CD4-positive, alpha-beta T cell (primary cell): ENCODE measurements around the gene SNAPC4. TPM values are rescaled to one million over a fixed set of nuclear protein-coding genes. Genes with fewer than 3 reads are reported as not detected.

Experiments used
- ATAC-seq: fragments of 200-7000 bp; cut with Tn5 transposase; one replicate; pipeline ENCODE4 v1.10.0; 2022; ENCODE audit warnings: mild to moderate bottlenecking; ENCODE audit not compliant: poor library complexity
- CTCF ChIA-PET: fragments of 350-600 bp; sonication (Branson Sonifier 250); formaldehyde crosslinking; loops from one replicate; lab custom pipeline; 2021; ENCODE audit warnings: antibody characterized with exemption, inconsistent platforms; lab: Charles Lee
- POLR2A ChIA-PET: fragments of 350-600 bp; sonication (Branson Sonifier 250); formaldehyde crosslinking; loops from one replicate; lab custom pipeline; 2021; ENCODE audit warnings: antibody characterized with exemption, inconsistent platforms; lab: Charles Lee
- DNase-seq, 14 experiments: peaks; one replicate each; pipeline ENCODE4 v3.0.0-alpha.2; 2013 to 2020; ENCODE audit warnings: mixed read lengths in 2 of 14
- H3K27ac ChIP-seq, 2 donors: one replicate each; pipeline versions ENCODE4 v1.5.1 to v1.7.0; 2013; ENCODE audit warnings: low read length in 2 of 2, low read depth in 1 of 2, mild to moderate bottlenecking in 1 of 2
- H3K27me3 ChIP-seq, 2 experiments: 1 replicate in 1 of 2; 2 replicates in 1 of 2; pipeline versions ENCODE4 v1.6.1 to v1.7.0; 2013; ENCODE audit warnings: low read length in 2 of 2, control low read depth in 1 of 2, mild to moderate bottlenecking in 1 of 2, moderate library complexity in 1 of 2; ENCODE audit not compliant: insufficient read depth in 2 of 2, control insufficient read depth in 1 of 2
- H3K36me3 ChIP-seq: one replicate; pipeline ENCODE4 v1.6.1; 2013; ENCODE audit warnings: low read length, control low read depth; ENCODE audit not compliant: insufficient read depth
- H3K4me1 ChIP-seq: one replicate; pipeline ENCODE4 v1.6.1; 2013; ENCODE audit warnings: low read length, control low read depth; ENCODE audit not compliant: insufficient read depth
- H3K4me3 ChIP-seq: one replicate; pipeline ENCODE4 v1.5.1; 2013; ENCODE audit warnings: mild to moderate bottlenecking, low read length, moderate library complexity
- H3K9me3 ChIP-seq, 2 experiments: 1 replicate in 1 of 2; 2 replicates in 1 of 2; pipeline versions ENCODE4 v1.6.1 to v1.7.0; 2013; ENCODE audit warnings: low read length in 2 of 2, mild to moderate bottlenecking in 2 of 2, control low read depth in 1 of 2, moderate library complexity in 1 of 2; ENCODE audit not compliant: control insufficient read depth in 1 of 2, insufficient read depth in 1 of 2
- H3K27ac Mint-ChIP-seq: one replicate; pipeline ENCODE4 v1.8.0; 2020; ENCODE audit warnings: mixed read lengths
- H3K27me3 Mint-ChIP-seq: one replicate; pipeline ENCODE4 v1.8.0; 2021; ENCODE audit warnings: mixed read lengths
- H3K36me3 Mint-ChIP-seq: one replicate; pipeline ENCODE4 v1.8.0; 2021; ENCODE audit warnings: low read depth, mixed read lengths
- H3K4me1 Mint-ChIP-seq: one replicate; pipeline ENCODE4 v1.8.0; 2021; ENCODE audit warnings: low read depth, mixed read lengths
- H3K4me3 Mint-ChIP-seq: one replicate; pipeline ENCODE4 v1.8.0; 2020; ENCODE audit warnings: mild to moderate bottlenecking, mixed read lengths
- H3K9me3 Mint-ChIP-seq: one replicate; pipeline ENCODE4 v1.8.0; 2020; ENCODE audit warnings: mixed read lengths
- intact Hi-C, 2 experiments: fragments of 100-400 bp; cut with DNase I in 1 of 2; cut with micrococcal nuclease in 1 of 2; formaldehyde crosslinking; loops; one replicate each; pipeline versions ENCODE4 v1.15.1 to v1.9.0; 2023 to 2025; cut with DNase I, micrococcal nuclease
- total RNA-seq, 174 experiments: library from RNA in 2 of 174; stranded (reverse) in 2 of 174; gene quantifications; one replicate each; pipeline ENCODE4 v1.2.3 and lab custom pipeline; 2021 to 2026
- TF ChIP-seq, protein P1 (sequence below): fragments of 200-600 bp; IDR thresholded peaks from one replicate; pipeline ENCODE4 v1.8.0; 2022; ENCODE audit warnings: antibody characterized with exemption, mild to moderate bottlenecking

SNAPC4 gene
- total RNA-seq, 2 experiments from 2014 or later, result 7.7 to 8.0 TPM

DNA sequence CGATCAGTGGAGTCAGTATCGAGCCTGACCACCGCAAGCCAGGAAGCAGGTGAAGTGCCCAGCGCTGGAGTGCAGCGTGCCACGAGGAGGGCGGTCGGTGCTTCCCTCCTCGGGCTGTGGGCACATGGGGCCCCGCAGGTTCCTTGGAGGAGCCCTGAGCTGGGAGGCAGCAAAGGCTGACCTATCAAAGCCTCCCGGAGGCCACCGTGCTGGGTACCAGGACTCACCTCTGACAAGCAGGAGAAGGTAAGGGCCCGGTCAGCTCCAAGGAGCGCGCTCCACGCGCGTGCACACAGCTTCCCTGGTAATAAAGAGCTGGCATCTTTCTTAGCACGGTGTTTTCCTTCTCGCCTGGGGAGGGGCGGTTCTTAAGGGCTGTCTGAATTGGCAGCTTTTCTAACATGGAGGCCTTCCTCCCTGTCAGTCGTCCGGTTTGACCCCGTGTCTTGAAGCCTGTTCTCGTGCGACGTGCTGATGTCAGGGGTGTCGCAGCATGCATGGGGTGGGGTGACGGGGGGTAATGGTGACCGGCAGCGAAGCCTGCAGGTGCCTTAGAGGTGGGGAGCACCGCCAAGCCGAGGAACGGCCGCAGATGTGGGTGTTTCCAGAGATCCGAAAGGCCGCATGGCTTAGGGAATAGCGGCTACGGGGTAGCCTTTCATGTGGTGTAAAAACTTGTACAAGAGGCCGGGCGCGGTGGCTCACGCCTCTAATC lies 23.6 kb upstream of the SNAPC4 start:
- Mint-ChIP-seq H3K4me1 (no peaks in the 10 kb centered on the region), H3K27me3 (no peaks in the 10 kb centered on the region), H3K27ac (no peak overlapping the region), H3K36me3 (peaks cover 35% of the 10 kb centered on the region), H3K4me3 (no peak overlapping the region), H3K9me3 (no peaks in the 10 kb centered on the region)
- ChIA-PET CTCF (no interaction called here), POLR2A (no interaction called here)
- TF ChIP-seq, protein P1, sequence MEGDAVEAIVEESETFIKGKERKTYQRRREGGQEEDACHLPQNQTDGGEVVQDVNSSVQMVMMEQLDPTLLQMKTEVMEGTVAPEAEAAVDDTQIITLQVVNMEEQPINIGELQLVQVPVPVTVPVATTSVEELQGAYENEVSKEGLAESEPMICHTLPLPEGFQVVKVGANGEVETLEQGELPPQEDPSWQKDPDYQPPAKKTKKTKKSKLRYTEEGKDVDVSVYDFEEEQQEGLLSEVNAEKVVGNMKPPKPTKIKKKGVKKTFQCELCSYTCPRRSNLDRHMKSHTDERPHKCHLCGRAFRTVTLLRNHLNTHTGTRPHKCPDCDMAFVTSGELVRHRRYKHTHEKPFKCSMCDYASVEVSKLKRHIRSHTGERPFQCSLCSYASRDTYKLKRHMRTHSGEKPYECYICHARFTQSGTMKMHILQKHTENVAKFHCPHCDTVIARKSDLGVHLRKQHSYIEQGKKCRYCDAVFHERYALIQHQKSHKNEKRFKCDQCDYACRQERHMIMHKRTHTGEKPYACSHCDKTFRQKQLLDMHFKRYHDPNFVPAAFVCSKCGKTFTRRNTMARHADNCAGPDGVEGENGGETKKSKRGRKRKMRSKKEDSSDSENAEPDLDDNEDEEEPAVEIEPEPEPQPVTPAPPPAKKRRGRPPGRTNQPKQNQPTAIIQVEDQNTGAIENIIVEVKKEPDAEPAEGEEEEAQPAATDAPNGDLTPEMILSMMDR, result no peak
- Histone ChIP-seq H3K27me3 (no peaks in the 10 kb centered on the region), H3K4me3 (no peak overlapping the region), H3K9me3 (no peaks in the 10 kb centered on the region), H3K4me1 (no peaks in the 10 kb centered on the region), H3K36me3 (peaks cover 52% of the 10 kb centered on the region), H3K27ac (no peak overlapping the region)
- intact Hi-C loops, result no loop called here
- ATAC-seq (no peak), DNase-seq (no peak)

DNA sequence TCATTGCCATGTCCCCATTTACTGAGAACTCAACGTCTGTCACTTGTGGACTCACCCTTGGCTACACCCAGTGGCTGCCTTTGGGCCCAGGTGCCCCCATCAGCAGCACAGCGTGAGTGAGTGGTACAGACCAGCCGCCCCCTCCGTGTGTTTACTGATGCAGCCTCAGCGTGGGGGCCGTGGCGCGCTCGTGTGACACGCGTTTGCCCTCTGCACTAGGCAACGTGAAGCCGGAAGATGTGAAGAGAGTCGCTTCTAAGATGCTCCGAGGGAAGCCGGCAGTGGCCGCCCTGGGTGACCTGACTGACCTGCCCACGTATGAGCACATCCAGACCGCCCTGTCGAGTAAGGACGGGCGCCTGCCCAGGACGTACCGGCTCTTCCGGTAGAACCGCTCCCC lies 22.9 kb upstream of the SNAPC4 start:
- Histone ChIP-seq H3K36me3 (peaks cover 59% of the 10 kb centered on the region), H3K27me3 (no peaks in the 10 kb centered on the region), H3K4me1 (no peaks in the 10 kb centered on the region), H3K4me3 (no peak overlapping the region), H3K9me3 (no peaks in the 10 kb centered on the region), H3K27ac (no peak overlapping the region)
- H3K4me3 Mint-ChIP-seq, result no peak overlapping the region
- H3K9me3 Mint-ChIP-seq, result no peaks in the 10 kb centered on the region
- H3K27ac Mint-ChIP-seq, result no peak overlapping the region
- H3K4me1 Mint-ChIP-seq, result no peaks in the 10 kb centered on the region
- ChIA-PET POLR2A (no interaction called here), CTCF (no interaction called here)
- H3K36me3 Mint-ChIP-seq, result peaks cover 37% of the 10 kb centered on the region
- intact Hi-C loops, result no loop called here
- DNase-seq, result no peak
- H3K27me3 Mint-ChIP-seq, result no peaks in the 10 kb centered on the region
- ATAC-seq, result no peak
- TF ChIP-seq, protein P1, result no peak

DNA sequence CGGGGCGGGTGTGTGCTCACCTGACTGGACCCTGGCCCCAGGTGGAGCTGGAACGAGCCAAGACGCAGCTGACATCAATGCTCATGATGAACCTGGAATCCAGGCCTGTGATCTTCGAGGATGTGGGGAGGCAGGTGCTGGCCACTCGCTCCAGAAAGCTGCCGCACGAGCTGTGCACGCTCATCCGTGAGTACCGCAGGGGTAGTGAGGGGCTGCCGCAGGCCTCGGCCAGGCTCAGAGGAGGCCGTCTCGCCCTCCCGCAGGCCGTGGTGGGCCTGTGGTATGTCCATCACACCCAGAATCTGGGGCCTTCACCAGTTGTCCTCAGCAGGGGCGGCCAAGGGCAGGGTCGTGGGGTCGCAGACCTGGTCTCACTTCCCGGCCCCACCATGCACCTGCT lies 21.8 kb upstream of the SNAPC4 start:
- Mint-ChIP-seq H3K27me3 (no peaks in the 10 kb centered on the region), H3K27ac (no peak overlapping the region), H3K36me3 (peaks cover 48% of the 10 kb centered on the region), H3K9me3 (no peaks in the 10 kb centered on the region), H3K4me3 (no peak overlapping the region), H3K4me1 (no peaks in the 10 kb centered on the region)
- Histone ChIP-seq H3K36me3 (peaks cover 69% of the 10 kb centered on the region), H3K9me3 (no peaks in the 10 kb centered on the region), H3K4me1 (no peaks in the 10 kb centered on the region), H3K27ac (no peak overlapping the region), H3K4me3 (no peak overlapping the region), H3K27me3 (no peaks in the 10 kb centered on the region)
- no peak for DNase-seq
- TF ChIP-seq, protein P1, result no peak
- ChIA-PET CTCF (no interaction called here), POLR2A (no interaction called here)
- ATAC-seq, result no peak
- intact Hi-C loops, result no loop called here
